Measurements from ENCODE around the gene NFATC3.
"Not testable (repeated sequence)": the region's sequence is repeated elsewhere in the genome, so short reads cannot be mapped to it uniquely, and the experiment has no call there.

NFATC3 gene

GRCh38 chr16:68126395-68126794, 41.2 kb downstream of the NFATC3 start:
- DNase-seq: no peak

- DNase-seq: no peak
Observed at GRCh38 chr16:68128577-68129305, 43.6 kb downstream of the NFATC3 start.

- no peak for DNase-seq
Observed at GRCh38 chr16:68130520-68130919, 45.4 kb downstream of the NFATC3 start.

- no peak for DNase-seq
Observed at GRCh38 chr16:68131813-68132706, 46.9 kb downstream of the NFATC3 start.

GRCh38 chr16:68133000-68133399, 47.8 kb downstream of the NFATC3 start:
- not testable (repeated sequence) for DNase-seq

GRCh38 chr16:68134644-68135043, 49.5 kb downstream of the NFATC3 start:
- DNase-seq: no peak

- no peak for DNase-seq
Observed at GRCh38 chr16:68136515-68136914, 51.3 kb downstream of the NFATC3 start.

GRCh38 chr16:68144008-68144407, 58.8 kb downstream of the NFATC3 start:
- no peak for DNase-seq

- DNase-seq: no peak
Observed at GRCh38 chr16:68146585-68146984, 61.4 kb downstream of the NFATC3 start.

GRCh38 chr16:68147444-68147843, 62.3 kb downstream of the NFATC3 start:
- DNase-seq: no peak

GRCh38 chr16:68149596-68149995, 64.4 kb downstream of the NFATC3 start:
- no peak for DNase-seq

GRCh38 chr16:68155425-68155824, 70.3 kb downstream of the NFATC3 start:
- no peak for DNase-seq

- no peak for DNase-seq
Observed at GRCh38 chr16:68162413-68162812, 77.2 kb downstream of the NFATC3 start.

GRCh38 chr16:68163275-68163674, 78.1 kb downstream of the NFATC3 start:
- DNase-seq: not testable (repeated sequence)

- DNase-seq: no peak
Observed at GRCh38 chr16:68166264-68166663, 81.1 kb downstream of the NFATC3 start.

- no peak for DNase-seq
Observed at GRCh38 chr16:68179196-68179795, 94.1 kb downstream of the NFATC3 start.

- no peak for DNase-seq
Observed at GRCh38 chr16:68179855-68180254, 94.7 kb downstream of the NFATC3 start.

GRCh38 chr16:68183046-68183445, 97.9 kb downstream of the NFATC3 start:
- no peak for DNase-seq

GRCh38 chr16:68186877-68187276, 101.7 kb downstream of the NFATC3 start:
- DNase-seq: no peak

- DNase-seq: no peak
Observed at GRCh38 chr16:68187505-68187904, 102.3 kb downstream of the NFATC3 start.

GRCh38 chr16:68188170-68188569, 103.0 kb downstream of the NFATC3 start:
- no peak for DNase-seq

GRCh38 chr16:68190081-68190480, 104.9 kb downstream of the NFATC3 start:
- no peak for DNase-seq

- no peak for DNase-seq
Observed at GRCh38 chr16:68190736-68191510, 105.8 kb downstream of the NFATC3 start.
